HuH-7 (cell line): Measurements from ENCODE around the gene CLINT1.
A peak's percentile ranks its signal among the peaks of the same experiment; 100 is the strongest.

Experiments used
- DNase-seq: peaks from one replicate; pipeline ENCODE4 v3.0.0; 2011; ENCODE audit warnings: low spot score

CLINT1 gene

DNA sequence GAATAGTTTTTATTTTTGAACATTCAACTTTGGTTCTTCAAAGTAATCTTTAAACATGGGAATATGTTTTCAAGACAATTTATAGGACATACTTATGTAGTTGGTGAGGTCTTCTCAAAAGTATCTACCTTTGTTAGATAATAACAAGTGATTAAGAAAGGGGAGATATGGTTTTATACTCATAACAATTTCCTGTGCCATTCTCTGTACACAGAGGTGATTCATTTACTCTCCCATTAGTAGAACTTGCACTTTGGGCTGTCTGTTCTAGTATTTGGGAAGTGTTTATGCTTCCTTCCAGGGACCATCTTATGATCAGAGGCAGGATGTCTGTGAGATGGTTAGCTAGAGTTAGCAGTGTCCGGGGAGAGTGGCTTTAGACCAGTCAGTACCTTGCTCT, 100.2 kb downstream of the CLINT1 start:
- no peak for DNase-seq

DNA sequence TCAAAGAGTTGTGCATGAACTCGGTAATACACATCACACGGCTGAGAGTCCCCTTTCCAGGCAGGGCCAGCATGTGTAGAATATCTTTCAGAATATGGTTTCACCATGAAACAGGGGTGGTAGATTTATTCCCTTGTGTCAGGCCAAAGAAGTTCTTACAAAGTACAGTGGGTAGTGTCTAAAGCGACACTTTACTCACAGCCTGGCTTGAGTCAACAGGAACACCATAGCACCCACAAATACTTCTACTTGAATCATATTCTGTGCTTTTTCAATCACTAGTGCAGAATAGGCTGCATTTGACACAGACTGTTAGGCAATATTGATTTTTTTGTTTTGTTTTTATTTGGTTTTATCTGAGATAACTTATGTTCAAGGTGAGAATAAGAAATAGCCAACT, 102.8 kb downstream of the CLINT1 start:
- no peak for DNase-seq

DNA sequence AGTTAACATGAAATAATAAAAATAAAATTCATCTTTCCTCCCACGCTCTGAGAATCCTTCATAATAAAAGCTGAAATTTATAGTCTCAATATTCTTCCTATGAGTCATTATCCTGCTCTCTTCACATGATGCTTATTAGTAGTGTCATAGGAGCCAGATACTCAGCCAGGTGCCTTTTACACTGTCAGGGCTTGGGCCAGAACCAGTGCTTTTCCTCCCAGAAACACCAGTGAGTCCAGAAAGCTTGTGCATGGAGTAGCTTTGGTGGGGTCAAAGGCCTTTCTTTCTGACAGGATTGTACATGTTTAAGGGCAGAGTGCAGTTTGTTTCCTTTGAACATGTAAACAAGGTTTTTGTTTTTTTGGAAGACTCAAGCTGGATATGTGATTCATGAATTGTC, 108.6 kb downstream of the CLINT1 start:
- DNase-seq: no peak

DNA sequence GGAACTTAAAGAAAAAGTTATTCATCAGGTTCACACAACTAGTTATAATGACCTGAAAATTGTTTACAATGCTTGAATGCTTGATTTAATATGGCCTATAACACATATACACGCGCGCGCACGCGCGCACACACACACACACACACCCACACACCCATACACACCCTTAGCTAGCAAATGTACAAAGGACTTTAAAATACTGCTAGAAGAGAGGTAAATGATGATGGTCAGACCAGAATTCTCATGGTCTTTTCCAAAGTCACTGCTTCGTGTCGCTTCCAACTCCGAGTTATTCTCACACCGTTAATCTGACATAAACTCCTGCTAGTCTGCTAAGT, 109.5 kb downstream of the CLINT1 start:
- DNase-seq: no peak

DNA sequence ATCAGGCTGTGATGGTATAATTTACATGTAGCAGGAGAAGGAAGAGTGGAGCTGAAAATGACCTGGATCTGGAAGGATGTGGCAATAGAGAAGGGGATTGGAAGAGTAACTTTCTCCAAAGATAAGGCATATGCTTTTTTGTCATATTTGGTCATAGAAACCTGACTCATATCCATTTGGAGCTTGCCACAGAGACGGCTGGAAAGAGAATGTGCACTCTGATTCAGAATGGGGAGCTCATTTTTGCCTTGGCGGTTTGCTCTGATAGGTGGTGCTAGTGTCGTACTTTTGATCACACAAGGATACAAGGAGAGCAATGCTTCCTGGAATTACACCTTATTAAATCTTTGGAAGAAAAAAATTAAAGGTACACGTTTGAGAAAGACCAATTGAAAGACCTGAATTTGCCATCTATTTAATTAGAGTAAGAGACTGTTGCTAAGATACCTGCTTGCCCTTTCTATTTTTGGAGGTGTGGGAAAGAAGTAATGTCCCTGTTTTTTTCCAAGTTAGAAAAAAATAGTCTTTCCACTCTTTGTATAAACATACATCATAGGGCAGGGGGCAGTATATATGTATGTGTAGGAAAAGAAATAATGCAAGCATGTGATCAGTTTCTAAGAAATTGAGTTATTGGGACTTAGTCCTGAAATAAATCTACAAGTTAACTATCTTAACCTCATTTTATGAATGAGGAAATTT, 110.0 kb downstream of the CLINT1 start:
- no peak for DNase-seq

DNA sequence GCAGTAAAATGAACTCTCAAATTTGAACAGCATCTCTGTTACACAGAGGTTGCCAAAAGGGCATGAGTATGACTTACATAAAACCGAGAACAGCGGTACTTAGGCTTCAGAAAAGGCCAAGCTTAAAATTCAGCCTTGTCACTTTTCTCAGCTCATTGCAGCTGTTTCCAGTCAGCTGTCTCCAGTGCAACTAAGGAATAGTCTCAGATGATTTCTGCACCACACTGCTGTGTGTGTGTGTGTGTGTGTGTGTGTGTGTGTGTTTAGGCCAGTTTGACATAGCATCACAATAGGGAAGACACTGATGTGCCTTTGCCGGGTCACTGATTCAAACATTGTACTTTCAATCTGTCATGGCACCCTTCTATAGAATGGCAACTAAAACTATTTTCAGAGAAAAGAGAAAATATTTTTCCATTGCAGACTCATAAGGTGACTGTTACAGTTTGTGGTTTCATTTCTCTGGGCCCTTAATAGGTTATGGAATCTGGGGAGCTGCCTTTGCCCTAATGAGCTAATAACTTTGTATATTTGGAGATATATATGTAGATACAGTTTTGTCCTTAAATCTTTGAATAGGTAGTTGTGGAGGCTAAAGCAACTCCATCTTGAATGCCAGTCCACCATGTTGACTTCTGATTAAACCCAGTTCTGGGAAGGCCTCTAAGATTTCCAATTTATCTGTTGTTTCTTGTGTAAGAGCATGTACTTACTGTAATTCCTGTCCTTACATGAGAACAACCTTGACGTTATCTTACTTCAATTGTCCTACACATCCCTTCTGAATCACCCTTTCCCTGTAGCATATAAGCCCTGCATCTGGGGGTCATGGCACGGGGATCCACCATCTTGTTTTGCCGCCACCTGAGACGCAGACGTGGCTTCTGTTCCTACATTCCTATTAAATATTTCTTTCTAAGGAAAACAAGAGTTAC, 110.9 kb downstream of the CLINT1 start:
- DNase-seq: no peak

DNA sequence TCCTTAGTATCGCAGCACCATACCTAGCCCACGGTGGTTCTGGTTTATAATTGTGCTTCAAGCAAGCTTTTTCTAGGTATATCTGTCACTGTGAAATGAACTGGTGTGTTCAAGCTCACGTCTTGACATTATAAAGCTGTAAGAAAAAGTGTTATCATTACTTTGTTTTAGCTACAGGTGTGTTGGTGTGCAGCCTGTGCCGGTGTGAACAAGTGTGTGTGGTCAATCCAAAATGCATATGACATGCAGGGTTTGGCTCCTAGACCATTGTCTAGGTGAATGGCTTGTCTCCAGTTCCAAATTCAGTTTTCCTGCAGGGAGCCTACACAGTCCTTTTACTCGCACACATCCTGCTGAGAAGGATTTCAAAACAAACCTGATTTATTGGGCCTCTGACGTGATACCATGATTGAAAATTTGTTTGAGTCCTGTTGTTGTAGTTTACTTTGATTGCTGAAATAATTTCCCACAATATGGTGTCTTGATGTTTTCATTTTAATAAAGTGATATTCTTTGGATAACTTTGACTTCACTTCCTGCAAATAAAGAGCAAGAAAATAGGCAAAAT, 111.7 kb downstream of the CLINT1 start:
- DNase-seq: no peak

DNA sequence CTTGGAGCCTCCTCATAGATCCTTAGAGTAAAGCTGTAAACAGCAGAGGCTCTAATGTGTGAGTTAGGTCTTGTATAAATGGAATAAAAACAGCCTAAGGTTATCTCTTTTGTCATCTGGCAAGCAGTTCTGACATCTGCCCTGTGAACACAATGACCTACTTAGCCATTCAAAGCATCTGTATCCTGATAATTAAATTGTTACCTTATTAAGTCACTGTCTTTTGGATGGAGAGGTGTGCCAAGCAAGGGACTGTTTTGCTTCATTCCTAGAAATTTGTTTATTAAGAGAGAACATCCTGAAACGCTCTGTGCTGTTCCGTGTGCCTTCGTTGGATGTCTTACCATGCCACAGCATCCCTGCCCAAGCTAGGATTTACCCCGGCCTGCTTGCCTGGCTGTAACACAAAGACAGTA, 113.9 kb downstream of the CLINT1 start:
- no peak for DNase-seq

DNA sequence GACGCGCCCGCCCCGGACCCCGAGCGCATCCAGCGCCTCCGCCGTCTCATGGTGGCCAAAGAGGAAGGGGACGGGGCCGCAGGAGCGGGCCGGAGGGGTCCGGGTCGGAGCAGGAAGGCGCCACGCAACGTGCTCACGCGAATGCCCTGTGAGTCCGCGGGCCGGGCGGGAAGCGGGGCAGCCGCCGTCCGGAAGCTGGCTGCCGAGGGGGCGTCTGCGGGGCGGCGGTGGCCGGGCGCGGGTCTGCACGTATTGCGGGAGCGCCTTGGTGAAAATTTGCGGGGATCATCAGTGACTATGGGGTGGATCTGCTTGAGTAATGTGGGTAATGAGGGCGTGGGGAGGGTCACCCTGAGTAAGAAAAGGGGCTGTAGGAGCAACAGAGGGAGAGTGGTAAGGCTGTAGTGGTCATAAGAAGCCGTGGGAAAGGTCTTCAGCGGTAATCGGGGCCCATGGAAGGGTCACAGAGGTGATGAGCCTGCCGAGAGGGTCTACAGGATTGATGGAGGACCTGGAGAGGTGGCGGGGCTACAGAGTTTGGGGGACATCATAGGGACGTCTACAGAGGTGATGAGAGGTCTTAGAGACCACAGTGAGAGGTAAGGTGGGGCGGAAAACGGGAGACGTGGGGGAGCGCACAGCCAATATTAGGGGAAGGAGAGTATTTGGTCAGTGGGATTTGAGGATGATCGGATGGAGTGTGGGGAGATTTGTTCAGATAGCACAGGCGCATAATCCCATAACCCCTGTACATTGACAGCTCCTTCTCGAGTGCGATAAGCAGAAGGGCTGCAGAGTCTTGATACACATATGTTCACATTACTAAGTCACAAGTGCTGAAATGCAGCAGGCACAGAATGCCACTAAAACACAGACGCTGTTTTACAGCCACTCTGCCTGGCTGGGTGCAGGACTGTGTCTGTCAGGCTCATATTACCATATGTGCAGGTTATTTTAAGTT, 114.6 kb downstream of the CLINT1 start:
- DNase-seq: peak; percentile 18

DNA sequence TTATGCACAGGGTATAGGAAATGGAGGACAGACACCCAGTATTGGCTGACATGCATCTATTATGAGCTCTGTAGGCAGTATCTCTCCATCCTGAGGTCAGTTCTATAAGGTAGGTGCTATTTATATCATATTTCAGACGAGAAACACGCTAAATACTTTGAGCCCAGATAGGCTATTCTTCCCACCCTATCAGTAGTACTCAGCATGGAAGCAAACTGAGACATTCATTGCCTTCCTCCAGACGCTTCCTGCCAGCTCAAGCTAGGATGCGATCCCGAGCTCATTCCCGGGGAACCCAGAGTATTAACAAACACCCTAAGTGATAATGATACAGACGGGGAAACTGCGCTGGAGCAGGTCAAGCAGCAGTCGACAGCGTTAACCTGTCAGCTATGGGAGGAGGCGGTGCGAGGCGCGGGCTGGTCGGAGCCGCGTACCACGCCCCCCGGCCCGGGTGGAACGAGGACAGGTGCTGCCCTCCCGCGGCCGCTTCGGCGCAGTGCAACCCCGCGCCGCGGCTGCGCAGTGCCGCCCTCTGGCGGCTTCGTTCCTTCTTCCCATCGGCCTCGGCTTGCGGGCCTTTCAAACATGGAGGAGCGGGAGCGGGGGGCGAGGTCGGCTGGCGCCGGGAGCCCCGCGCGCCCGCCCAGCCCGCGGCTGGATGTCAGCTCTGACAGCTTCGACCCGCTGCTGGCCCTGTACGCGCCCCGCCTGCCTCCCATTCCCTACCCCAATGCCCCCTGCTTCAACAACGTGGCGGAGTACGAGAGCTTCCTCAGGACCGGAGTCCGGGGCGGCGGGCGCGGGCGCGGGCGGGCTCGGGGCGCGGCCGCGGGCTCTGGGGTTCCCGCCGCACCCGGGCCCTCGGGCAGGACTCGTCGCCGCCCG, 115.5 kb downstream of the CLINT1 start, which contains the start of gene LSM11:
LSM11 (plus strand) TSS at position 550 of the 888 bp plus-strand sequence; CDS start at position 589, 39 bp downstream.
- DNase-seq: peak; percentile 89

DNA sequence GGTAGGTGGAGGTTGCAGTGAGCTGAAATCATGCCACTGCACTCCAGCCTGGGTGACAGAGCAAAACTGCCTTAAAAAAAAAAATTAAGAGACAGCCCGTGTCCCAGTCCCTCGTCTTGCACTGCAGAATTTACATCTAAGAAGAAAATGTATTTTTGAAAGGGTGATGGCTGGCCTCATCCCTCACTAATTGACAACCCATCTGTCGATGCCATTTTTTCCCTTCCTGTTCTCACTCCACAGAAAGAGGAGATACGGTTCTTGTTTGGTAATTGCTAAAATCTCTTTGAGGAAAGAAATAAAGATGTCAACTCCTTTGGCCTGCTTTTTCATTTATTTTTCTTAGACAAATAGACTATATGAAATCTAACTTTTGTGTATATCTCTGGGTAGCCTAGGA, 117.8 kb downstream of the CLINT1 start:
- no peak for DNase-seq

DNA sequence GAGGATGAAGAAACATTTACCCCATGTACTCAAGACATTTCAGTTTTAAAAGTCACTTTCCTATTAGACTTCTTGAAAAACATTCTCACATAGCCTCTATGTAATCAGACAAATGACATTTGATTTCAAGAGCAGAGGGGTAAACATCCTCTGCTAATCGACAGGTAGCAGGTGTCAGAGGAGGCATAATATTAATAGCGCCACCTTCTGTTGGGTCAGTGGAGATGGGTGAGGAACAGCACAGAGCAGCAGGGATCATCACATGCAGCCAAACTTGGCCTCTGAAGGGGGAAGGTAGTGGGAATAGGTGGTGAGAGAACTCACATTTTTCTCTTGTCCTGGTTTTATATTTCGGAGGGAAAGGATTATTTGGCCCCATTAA, 118.7 kb downstream of the CLINT1 start:
- DNase-seq: peak; percentile 73

DNA sequence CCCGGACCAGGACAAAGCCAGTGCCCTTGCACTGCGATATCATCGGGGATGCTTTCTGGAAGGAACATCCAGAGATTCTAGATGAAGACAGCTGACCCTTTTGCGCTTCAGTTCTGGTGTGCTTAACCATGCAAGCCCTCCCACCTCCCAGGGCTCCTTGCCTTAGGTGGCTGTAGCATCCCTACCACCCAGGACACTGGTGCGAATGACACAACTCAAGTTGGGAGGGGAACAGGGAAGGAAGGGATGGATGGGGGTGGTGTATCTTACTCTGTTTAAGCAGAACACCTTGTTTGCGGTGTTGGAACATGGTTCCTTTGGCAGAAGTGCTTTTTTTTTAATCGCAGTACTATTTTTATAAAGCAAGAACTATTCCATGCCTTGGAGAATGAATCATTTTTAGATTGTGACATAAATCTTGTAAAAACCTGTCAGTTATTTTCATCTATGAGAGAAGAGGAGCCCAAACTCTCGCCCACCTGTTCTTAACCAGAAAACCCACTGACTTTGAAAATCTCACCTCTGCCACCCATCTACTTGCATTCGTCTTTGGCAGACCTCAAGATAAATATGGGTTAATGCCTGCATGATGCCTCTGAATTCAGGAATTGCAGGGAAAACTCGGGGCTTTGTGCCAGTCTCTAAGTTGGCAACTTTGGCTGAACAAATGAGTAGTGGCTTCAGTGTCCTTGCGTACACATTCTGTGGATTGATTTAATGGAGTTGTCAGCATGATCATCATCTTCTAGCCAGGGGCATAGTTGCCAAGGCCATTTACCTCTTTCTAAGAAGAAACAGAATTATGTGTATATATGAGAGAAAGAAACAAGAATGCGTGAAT, 119.3 kb downstream of the CLINT1 start:
- no peak for DNase-seq

DNA sequence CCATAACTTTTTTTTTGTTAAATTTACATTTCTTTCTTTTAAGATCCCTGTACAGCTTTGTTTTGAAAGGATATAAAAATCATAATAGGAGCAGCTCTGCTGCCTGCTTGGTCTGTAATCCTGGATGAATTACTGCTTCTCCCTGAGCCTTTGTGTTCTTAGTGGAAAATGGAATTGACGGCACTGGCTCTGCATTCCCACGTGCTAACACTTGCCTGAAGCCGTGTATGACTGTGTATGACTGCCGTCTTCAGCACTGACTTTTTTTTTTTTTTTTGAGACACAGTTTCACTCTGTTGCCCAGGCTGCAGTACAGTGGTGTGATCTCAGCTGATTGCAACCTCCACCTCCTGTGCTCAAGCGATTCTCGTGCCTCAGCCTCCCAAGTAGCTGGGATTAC, 123.0 kb downstream of the CLINT1 start:
- no peak for DNase-seq
